Measurements from ENCODE around the gene HLA-DOB.

HLA-DOB gene

DNA sequence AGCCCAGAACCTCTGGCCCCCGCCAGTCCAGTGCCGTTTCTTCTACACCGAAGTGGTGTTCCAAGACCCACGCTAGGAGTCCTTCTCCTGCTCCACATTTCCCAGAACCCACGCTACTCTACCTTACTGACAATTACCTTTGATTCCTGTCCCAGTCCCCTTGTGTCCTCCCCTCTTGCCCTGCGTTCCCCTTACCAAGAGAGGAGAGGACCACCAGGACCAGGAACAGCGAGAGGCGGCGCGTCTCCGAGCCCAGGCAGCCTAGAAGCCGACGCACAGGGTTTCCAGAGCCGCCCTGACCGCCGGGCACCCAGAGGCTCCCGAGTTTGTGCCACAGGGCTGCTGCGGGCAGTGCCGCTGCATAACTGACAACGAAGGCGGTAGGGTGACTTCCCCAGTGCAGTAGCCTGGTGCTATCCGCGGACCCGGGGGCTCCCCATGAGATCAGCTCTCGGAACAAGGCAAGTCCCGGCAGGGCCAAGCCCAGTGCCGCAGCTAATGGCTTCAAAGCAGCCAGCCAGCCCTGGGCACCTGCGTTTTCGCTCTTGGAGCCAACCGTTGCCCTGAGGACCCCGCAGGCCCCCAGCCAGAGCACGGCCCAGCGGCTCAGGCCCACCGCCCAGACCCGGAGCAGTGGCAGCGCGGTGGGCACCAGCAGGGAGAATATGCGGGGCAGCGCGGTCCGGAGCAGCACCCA, 36.2 kb upstream of the HLA-DOB start:
- DNase-seq (ENCODE audit: extremely low spot score): no peak
- no peak for TF ChIP-seq HDGF (IDR thresholded peaks at IDR 0.05; ENCODE audit: borderline replicate concordance)
- TF ChIP-seq, protein P1, sequence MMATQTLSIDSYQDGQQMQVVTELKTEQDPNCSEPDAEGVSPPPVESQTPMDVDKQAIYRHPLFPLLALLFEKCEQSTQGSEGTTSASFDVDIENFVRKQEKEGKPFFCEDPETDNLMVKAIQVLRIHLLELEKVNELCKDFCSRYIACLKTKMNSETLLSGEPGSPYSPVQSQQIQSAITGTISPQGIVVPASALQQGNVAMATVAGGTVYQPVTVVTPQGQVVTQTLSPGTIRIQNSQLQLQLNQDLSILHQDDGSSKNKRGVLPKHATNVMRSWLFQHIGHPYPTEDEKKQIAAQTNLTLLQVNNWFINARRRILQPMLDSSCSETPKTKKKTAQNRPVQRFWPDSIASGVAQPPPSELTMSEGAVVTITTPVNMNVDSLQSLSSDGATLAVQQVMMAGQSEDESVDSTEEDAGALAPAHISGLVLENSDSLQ (IDR thresholded peaks at IDR 0.05): no peak
- TF ChIP-seq NFRKB (IDR thresholded peaks at IDR 0.05): no peak
- TF ChIP-seq ZNF384 (IDR thresholded peaks at IDR 0.05): no peak
- no peak for TF ChIP-seq SUZ12 (IDR thresholded peaks at IDR 0.05)
- no peak for TF ChIP-seq FOXM1 (IDR thresholded peaks at IDR 0.05; ENCODE audit: borderline replicate concordance)
- ChIA-PET POLR2A (interaction anchor here (0.8 to 5.3 kb wide), 11 partner anchors 8 to 657 kb away, joined by 3 to 54 read pairs (median 4); partner anchors contain the start of genes PSMB8 and TAP2), CTCF (interaction anchor here (0.5 to 3.9 kb wide), 4 partner anchors 8 to 68 kb away, joined by 3 to 41 read pairs (median 7); partner anchors contain the start of gene TAP2)

DNA sequence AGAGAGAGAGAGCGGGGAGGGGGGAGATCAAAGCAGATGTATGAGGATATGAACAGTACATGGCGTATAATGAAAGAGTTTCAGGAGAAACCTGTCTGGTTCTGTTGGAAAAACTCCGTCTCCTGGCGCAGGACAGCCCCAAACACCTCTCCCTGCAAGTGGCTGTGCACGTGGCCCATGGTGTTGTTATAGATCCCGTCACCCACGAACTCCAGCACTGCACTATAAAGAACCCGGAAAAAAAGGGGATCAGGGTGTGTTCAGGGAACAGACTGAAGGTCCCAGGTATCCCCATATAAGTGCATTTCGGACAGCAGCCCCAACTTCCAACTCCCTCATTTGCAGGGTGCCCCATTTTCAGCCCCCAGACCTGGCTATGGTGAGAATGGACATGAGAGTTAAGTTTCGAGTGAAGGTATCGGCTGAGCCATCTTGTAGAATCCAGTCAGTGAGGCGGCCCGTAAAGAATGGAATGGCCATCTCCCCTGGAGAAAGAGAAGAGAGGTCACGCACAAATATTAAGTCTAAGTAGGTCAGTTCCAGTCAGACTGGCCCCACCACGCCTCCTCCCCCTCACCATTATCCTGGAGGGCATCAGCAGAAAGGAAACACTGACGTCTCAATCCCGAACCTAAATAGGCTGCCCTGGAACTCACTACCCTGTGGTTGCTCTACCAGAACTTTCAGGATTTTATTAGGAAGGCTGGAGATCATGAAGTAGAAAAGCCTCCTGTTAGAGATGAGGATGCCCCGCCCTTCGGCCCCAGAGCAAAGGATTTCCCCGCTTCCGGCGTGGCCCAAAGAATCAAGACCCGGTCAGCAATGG, 35.4 kb upstream of the HLA-DOB start:
- POLR2A ChIA-PET: interaction anchor here (1.0 to 5.3 kb wide), 6 partner anchors 14 to 657 kb away, joined by 3 to 54 read pairs (median 4); partner anchors contain the start of gene TAP2
- DNase-seq (ENCODE audit: extremely low spot score): no peak
- TF ChIP-seq BHLHE40 (IDR thresholded peaks at IDR 0.05; ENCODE audit: borderline replicate concordance): no peak
- no peak for TF ChIP-seq L3MBTL2 (conservative IDR thresholded peaks at IDR 0.05)
- no peak for TF ChIP-seq FOXA1 (IDR thresholded peaks at IDR 0.05)
- TF ChIP-seq ELF4 (IDR thresholded peaks at IDR 0.05): no peak
- TF ChIP-seq, protein P1 (IDR thresholded peaks at IDR 0.05): no peak
- TF ChIP-seq FOXM1 (IDR thresholded peaks at IDR 0.05; ENCODE audit: borderline replicate concordance): no peak
- no peak for TF ChIP-seq ZNF384 (IDR thresholded peaks at IDR 0.05)
- TF ChIP-seq TARDBP (IDR thresholded peaks at IDR 0.05): no peak
- CTCF ChIA-PET: interaction anchor here (2.0 to 3.9 kb wide), 3 partner anchors 13 to 16 kb away, joined by 9 to 41 read pairs (median 10); partner anchors contain the start of gene TAP2

DNA sequence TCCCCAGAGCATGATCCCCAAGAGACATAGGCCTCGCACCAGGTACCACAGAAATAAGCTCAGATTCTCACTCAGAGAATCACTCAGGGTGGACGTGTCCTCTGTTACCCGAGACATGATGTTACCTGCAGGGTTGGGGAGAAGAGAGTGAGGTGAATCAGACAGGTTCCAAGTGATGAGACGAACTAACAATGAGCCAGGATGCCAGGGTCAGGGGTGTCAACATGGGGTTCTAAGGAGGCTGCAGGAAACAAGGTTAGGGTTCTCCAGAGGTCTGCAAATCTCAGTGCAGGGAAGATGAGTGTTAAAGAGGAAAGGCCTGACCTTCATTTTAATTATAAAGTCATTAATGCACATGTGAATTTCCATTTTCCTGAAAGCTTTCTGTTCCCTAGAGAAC, 34.2 kb upstream of the HLA-DOB start:
- no peak for DNase-seq (ENCODE audit: extremely low spot score)
- TF ChIP-seq SUZ12 (IDR thresholded peaks at IDR 0.05): no peak
- TF ChIP-seq ELF4 (IDR thresholded peaks at IDR 0.05): no peak
- TF ChIP-seq ARNT (IDR thresholded peaks at IDR 0.05): no peak
- TF ChIP-seq, protein P1 (IDR thresholded peaks at IDR 0.05): no peak
- TF ChIP-seq BHLHE40 (IDR thresholded peaks at IDR 0.05; ENCODE audit: borderline replicate concordance): no peak
- no peak for TF ChIP-seq CTBP1 (IDR thresholded peaks at IDR 0.05; ENCODE audit: borderline replicate concordance)
- TF ChIP-seq NFRKB (IDR thresholded peaks at IDR 0.05): no peak
- no peak for TF ChIP-seq FOXM1 (IDR thresholded peaks at IDR 0.05; ENCODE audit: borderline replicate concordance)
- CTCF ChIA-PET: interaction anchor here (2.1 kb wide), 1 partner anchor 12 kb away, joined by 9 read pairs; the partner anchor contains the start of gene TAP2
- POLR2A ChIA-PET: interaction anchor here (1.0 to 1.4 kb wide), 2 partner anchors 13 to 120 kb away, joined by 3 to 4 read pairs; partner anchors contain the start of gene TAP2

DNA sequence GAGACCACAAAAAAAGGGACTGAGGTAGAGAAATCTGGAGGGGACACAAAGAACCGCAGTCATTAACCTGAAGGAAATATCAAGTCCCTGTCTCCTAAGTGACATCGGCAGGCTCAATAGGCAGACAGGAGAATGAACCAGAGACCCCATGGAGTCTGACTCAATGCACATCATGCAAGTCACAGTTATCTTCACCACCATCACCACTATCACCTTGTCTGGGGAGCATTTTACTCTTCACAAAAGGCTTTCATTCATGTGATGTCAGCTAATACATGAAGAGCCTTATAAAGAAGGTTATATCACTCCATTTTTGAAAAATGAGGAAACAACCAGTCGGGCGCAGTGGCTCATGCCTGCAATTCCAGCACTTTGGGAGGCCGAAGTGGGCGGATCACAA, 32.3 kb upstream of the HLA-DOB start:
- no peak for TF ChIP-seq SUZ12 (IDR thresholded peaks at IDR 0.05)
- CTCF ChIA-PET: interaction anchor here (0.7 to 0.9 kb wide), 2 partner anchors 11 to 452 kb away, joined by 5 read pairs; partner anchors contain the start of gene TAP2

DNA sequence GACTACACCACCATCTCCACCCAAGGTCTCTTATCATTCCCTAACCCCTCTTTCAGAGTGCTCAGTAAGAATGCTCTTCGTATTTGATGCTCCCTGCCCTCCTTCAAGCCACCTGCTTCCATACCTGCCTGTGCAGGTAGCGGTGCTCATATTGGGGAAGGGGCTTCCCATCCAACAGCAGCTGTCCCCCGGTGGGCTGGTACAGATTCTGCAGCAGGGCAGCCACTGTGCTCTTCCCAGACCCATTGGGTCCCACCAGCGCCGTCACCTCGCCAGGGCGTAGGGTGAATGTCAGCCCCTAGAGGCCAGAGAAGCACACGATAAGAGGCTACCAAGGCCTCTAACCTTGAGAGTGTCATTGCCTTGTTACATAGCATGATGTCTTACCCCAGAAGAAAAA, 31.0 kb upstream of the HLA-DOB start:
- ChIA-PET CTCF (no interaction called here), POLR2A (interaction anchor here (1.1 kb wide), 1 partner anchor 10 kb away, joined by 3 read pairs; no protein-coding TSS in a partner anchor)
- no peak for DNase-seq (ENCODE audit: extremely low spot score)
- TF ChIP-seq, protein P1 (IDR thresholded peaks at IDR 0.05): no peak
- TF ChIP-seq BHLHE40 (IDR thresholded peaks at IDR 0.05; ENCODE audit: borderline replicate concordance) (no peak), TARDBP (IDR thresholded peaks at IDR 0.05) (no peak), HDGF (IDR thresholded peaks at IDR 0.05; ENCODE audit: borderline replicate concordance) (no peak), FOXA1 (IDR thresholded peaks at IDR 0.05) (no peak)

More for the DNA sequence above, 32.3 kb upstream of the HLA-DOB start:
- POLR2A ChIA-PET: no interaction called here
- DNase-seq (ENCODE audit: extremely low spot score): no peak

DNA sequence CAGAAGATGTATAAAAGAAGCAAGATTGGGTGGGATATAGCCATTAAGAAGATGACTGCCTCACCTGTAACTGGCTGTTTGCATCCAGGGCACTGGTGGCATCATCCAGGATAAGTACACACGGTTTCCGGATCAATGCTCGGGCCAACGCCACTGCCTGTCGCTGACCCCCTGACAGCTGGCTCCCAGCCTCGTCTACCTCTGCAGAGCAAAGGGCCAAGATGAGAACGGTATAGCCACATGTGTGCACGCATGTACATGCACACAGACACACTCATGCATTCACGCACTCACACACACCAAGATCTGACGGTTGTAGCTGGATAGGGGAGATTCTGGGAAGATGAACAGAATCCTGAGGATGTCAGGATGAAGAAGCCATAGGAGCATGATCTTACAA, 30.2 kb upstream of the HLA-DOB start:
- no peak for DNase-seq (ENCODE audit: extremely low spot score)

More for the DNA sequence above, 30.2 kb upstream of the HLA-DOB start:
- ChIA-PET CTCF (no interaction called here), POLR2A (interaction anchor here (1.1 kb wide), 1 partner anchor 9 kb away, joined by 3 read pairs; no protein-coding TSS in a partner anchor)
- TF ChIP-seq ARNT (IDR thresholded peaks at IDR 0.05) (no peak), HDGF (IDR thresholded peaks at IDR 0.05; ENCODE audit: borderline replicate concordance) (no peak), FOXA1 (IDR thresholded peaks at IDR 0.05) (no peak), ELF4 (IDR thresholded peaks at IDR 0.05) (no peak), LEF1 (IDR thresholded peaks at IDR 0.05; ENCODE audit: borderline replicate concordance) (no peak), ZNF384 (IDR thresholded peaks at IDR 0.05) (no peak), NFRKB (IDR thresholded peaks at IDR 0.05) (no peak), FOXM1 (IDR thresholded peaks at IDR 0.05; ENCODE audit: borderline replicate concordance) (no peak), TARDBP (IDR thresholded peaks at IDR 0.05) (no peak)
- TF ChIP-seq, protein P1 (IDR thresholded peaks at IDR 0.05): no peak

Measured in HEK293T (cell line).